NCI-H2107 (cell line): Measurements from ENCODE around the gene CDK1.
"Not testable (repeated sequence)": the region's sequence is repeated elsewhere in the genome, so short reads cannot be mapped to it uniquely, and the experiment has no call there.

ENCODE experiments used
- DNase-seq: peaks from one replicate; lab custom pipeline; 2025; lab: John Stamatoyannopoulos, UW

The CDK1 gene

GRCh38 chr10:60816628-60817397, 38.5 kb downstream of the CDK1 start:
- DNase-seq = peak; percentile 23

- no peak for DNase-seq
Measured at GRCh38 chr10:60817398-60817805, 39.1 kb downstream of the CDK1 start.

- no peak for DNase-seq
Measured at GRCh38 chr10:60818134-60818770, 40.0 kb downstream of the CDK1 start.

- DNase-seq = no peak
Measured at GRCh38 chr10:60819271-60819670, 41.0 kb downstream of the CDK1 start.

GRCh38 chr10:60820093-60820754, 41.9 kb downstream of the CDK1 start:
- DNase-seq = no peak

- DNase-seq = no peak
Measured at GRCh38 chr10:60821656-60822055, 43.4 kb downstream of the CDK1 start.

- no peak for DNase-seq
Measured at GRCh38 chr10:60822809-60823208, 44.5 kb downstream of the CDK1 start.

- no peak for DNase-seq
Measured at GRCh38 chr10:60823324-60823723, 45.0 kb downstream of the CDK1 start.

GRCh38 chr10:60825520-60825919, 47.2 kb downstream of the CDK1 start:
- no peak for DNase-seq

GRCh38 chr10:60827791-60828488, 49.7 kb downstream of the CDK1 start:
- no peak for DNase-seq

GRCh38 chr10:60828489-60828852, 50.2 kb downstream of the CDK1 start:
- DNase-seq = no peak

GRCh38 chr10:60832136-60832535, 53.9 kb downstream of the CDK1 start:
- DNase-seq = not testable (repeated sequence)

GRCh38 chr10:60834401-60834800, 56.1 kb downstream of the CDK1 start:
- no peak for DNase-seq

- no peak for DNase-seq
Measured at GRCh38 chr10:60835049-60835448, 56.8 kb downstream of the CDK1 start.

GRCh38 chr10:60841227-60841626, 62.9 kb downstream of the CDK1 start:
- not testable (repeated sequence) for DNase-seq

- DNase-seq = no peak
Measured at GRCh38 chr10:60842694-60843093, 64.4 kb downstream of the CDK1 start.
